ENCODE measurements around the gene COPS3.

DNA sequence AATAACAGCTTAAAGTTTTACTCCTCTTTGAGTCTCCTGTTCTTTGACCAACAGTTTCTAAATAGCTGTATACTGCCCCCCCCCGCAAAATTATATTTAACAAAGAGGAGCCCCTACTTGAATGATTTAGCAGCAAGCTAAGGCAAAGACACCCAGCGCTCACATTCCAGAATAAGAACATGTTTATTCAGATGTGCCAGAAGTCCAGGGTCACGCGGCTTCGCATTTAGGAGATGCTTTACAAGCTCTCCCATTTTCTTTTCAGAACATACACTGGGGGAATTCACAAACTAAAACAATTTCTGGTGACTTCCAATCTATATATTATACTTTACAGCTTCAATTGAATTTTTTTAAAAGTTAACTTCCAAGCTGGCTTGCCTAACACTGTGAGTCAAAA lies 80.2 kb downstream of the COPS3 start:
- no peak for TF ChIP-seq POLR2A (IDR thresholded peaks at IDR 0.05)
- TF ChIP-seq, protein P1, sequence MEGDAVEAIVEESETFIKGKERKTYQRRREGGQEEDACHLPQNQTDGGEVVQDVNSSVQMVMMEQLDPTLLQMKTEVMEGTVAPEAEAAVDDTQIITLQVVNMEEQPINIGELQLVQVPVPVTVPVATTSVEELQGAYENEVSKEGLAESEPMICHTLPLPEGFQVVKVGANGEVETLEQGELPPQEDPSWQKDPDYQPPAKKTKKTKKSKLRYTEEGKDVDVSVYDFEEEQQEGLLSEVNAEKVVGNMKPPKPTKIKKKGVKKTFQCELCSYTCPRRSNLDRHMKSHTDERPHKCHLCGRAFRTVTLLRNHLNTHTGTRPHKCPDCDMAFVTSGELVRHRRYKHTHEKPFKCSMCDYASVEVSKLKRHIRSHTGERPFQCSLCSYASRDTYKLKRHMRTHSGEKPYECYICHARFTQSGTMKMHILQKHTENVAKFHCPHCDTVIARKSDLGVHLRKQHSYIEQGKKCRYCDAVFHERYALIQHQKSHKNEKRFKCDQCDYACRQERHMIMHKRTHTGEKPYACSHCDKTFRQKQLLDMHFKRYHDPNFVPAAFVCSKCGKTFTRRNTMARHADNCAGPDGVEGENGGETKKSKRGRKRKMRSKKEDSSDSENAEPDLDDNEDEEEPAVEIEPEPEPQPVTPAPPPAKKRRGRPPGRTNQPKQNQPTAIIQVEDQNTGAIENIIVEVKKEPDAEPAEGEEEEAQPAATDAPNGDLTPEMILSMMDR (IDR thresholded peaks at IDR 0.05 in 8 of 11, conservative IDR thresholded peaks at IDR 0.05 in 3 of 11) = no peak
- no peak for TF ChIP-seq POLR2AphosphoS5 (IDR thresholded peaks at IDR 0.05)
